HG02885 (cell line): ENCODE measurements around the gene HSPA2.
"Not testable (repeated sequence)": the region's sequence is repeated elsewhere in the genome, so short reads cannot be mapped to it uniquely, and the experiment has no call there.

Experiments used
- ATAC-seq: cut with Tn5 transposase; IDR thresholded peaks from one replicate; pipeline ENCODE4 v1.9.1; 2021; ENCODE audit warnings: mild to moderate bottlenecking; ENCODE audit not compliant: unreplicated experiment, poor library complexity

The HSPA2 gene

GRCh38 chr14:64550621-64551333 is 10.2 kb downstream of the HSPA2 start:
- no peak for ATAC-seq

GRCh38 chr14:64554556-64554955 is 14.0 kb downstream of the HSPA2 start:
- ATAC-seq, result no peak

GRCh38 chr14:64556526-64556925 is 16.0 kb downstream of the HSPA2 start:
- no peak for ATAC-seq

GRCh38 chr14:64558216-64558615 is 17.7 kb downstream of the HSPA2 start:
- not testable (repeated sequence) for ATAC-seq

- ATAC-seq, result no peak
These were observed 21.1 kb downstream of the HSPA2 start for GRCh38 chr14:64561631-64562030.

GRCh38 chr14:64562436-64562835 is 21.9 kb downstream of the HSPA2 start:
- ATAC-seq, result no peak

GRCh38 chr14:64563696-64564095 is 23.2 kb downstream of the HSPA2 start:
- ATAC-seq, result no peak

- no peak for ATAC-seq
These were observed 26.1 kb downstream of the HSPA2 start for GRCh38 chr14:64566651-64567122.

- no peak for ATAC-seq
These were observed 28.6 kb downstream of the HSPA2 start for GRCh38 chr14:64569138-64569631.

- ATAC-seq, result not testable (repeated sequence)
These were observed 29.1 kb downstream of the HSPA2 start for GRCh38 chr14:64569646-64570045.

- ATAC-seq, result no peak
These were observed 32.0 kb downstream of the HSPA2 start for GRCh38 chr14:64572386-64573104.

- no peak for ATAC-seq
These were observed 32.6 kb downstream of the HSPA2 start for GRCh38 chr14:64573109-64573508.

GRCh38 chr14:64574371-64575107 is 34.0 kb downstream of the HSPA2 start:
- no peak for ATAC-seq

- ATAC-seq, result no peak
These were observed 36.7 kb downstream of the HSPA2 start for GRCh38 chr14:64577211-64577610.

GRCh38 chr14:64580467-64580866 is 39.9 kb downstream of the HSPA2 start:
- ATAC-seq, result no peak

GRCh38 chr14:64581363-64581762 is 40.8 kb downstream of the HSPA2 start:
- no peak for ATAC-seq

GRCh38 chr14:64581817-64582216 is 41.3 kb downstream of the HSPA2 start:
- no peak for ATAC-seq

GRCh38 chr14:64584190-64584589 is 43.6 kb downstream of the HSPA2 start:
- no peak for ATAC-seq

GRCh38 chr14:64591809-64592208 is 51.3 kb downstream of the HSPA2 start:
- ATAC-seq, result no peak
